NCI-H1694 treated with DMSO at 0.1 percent for 48 hours (cell line): Measurements from ENCODE around the gene LYZL6.

Experiments used
- DNase-seq: peaks from one replicate; lab custom pipeline; 2025; lab: John Stamatoyannopoulos, UW

The LYZL6 gene

GRCh38 chr17:35943537-35943936 lies at the start of gene LYZL6:
TSS of gene LYZL6 (minus strand) at chr17:35943713. CDS start at chr17:35939356, 4,357 bp downstream.
- DNase-seq = no peak

GRCh38 chr17:35991075-35991474 lies 47.6 kb upstream of the LYZL6 start:
- no peak for DNase-seq

- DNase-seq = no peak
Measured at GRCh38 chr17:35988164-35988563, 44.7 kb upstream of the LYZL6 start.

GRCh38 chr17:35986643-35987042 lies 43.1 kb upstream of the LYZL6 start, which contains the start of gene CCL14:
TSS of gene CCL14 (minus strand) at chr17:35986729. CDS start at chr17:35986649, 80 bp downstream.
- no peak for DNase-seq

GRCh38 chr17:35984140-35984539 lies 40.6 kb upstream of the LYZL6 start:
- no peak for DNase-seq

GRCh38 chr17:35982409-35983191 lies 39.1 kb upstream of the LYZL6 start:
- DNase-seq = no peak

- no peak for DNase-seq
Measured at GRCh38 chr17:35981908-35982330, 38.4 kb upstream of the LYZL6 start.

- DNase-seq = no peak
Measured at GRCh38 chr17:35981246-35981645, 37.7 kb upstream of the LYZL6 start, which contains the start of gene CCL16. TSS of gene CCL16 (minus strand) at chr17:35981497. CDS start at chr17:35981420, 77 bp downstream.

GRCh38 chr17:35978346-35978745 lies 34.8 kb upstream of the LYZL6 start:
- no peak for DNase-seq

- DNase-seq = no peak
Measured at GRCh38 chr17:35977509-35977908, 34.0 kb upstream of the LYZL6 start.

GRCh38 chr17:35973333-35974260 lies 30.1 kb upstream of the LYZL6 start:
- DNase-seq = no peak

GRCh38 chr17:35972945-35973332 lies 29.4 kb upstream of the LYZL6 start:
- no peak for DNase-seq

GRCh38 chr17:35972535-35972934 lies 29.0 kb upstream of the LYZL6 start:
- no peak for DNase-seq

- DNase-seq = no peak
Measured at GRCh38 chr17:35972066-35972465, 28.6 kb upstream of the LYZL6 start.

GRCh38 chr17:35969558-35970380 lies 26.3 kb upstream of the LYZL6 start:
- peak; percentile 63 for DNase-seq

GRCh38 chr17:35968520-35969054 lies 25.1 kb upstream of the LYZL6 start:
- DNase-seq = no peak

- DNase-seq = no peak
Measured at GRCh38 chr17:35965272-35965671, 21.8 kb upstream of the LYZL6 start.

GRCh38 chr17:35963663-35964062 lies 20.1 kb upstream of the LYZL6 start:
- no peak for DNase-seq

- no peak for DNase-seq
Measured at GRCh38 chr17:35953720-35954119, 10.2 kb upstream of the LYZL6 start.

- DNase-seq = no peak
Measured at GRCh38 chr17:35949401-35949800, 5.9 kb upstream of the LYZL6 start.

GRCh38 chr17:35948092-35948491 lies 4.6 kb upstream of the LYZL6 start:
- no peak for DNase-seq
